ENCODE measurements around the gene MAPK12.
A peak's percentile ranks its signal among the peaks of the same experiment; 100 is the strongest.

The MAPK12 gene

GRCh38 chr22:50220603-50221409 is 40.7 kb downstream of the MAPK12 start:
- Mint-ChIP-seq H3K27ac (peak overlapping the region; percentile 17), H3K9me3 (no peaks in the 10 kb centered on the region), H3K36me3 (peaks cover 15% of the 10 kb centered on the region), H3K4me3 (no peak overlapping the region), H3K4me1 (no peaks in the 10 kb centered on the region), H3K27me3 (no peaks in the 10 kb centered on the region)
- ATAC-seq (ENCODE audit: low read depth): no peak
- no peak for DNase-seq (ENCODE audit: low spot score in 2 of 2)

DNA sequence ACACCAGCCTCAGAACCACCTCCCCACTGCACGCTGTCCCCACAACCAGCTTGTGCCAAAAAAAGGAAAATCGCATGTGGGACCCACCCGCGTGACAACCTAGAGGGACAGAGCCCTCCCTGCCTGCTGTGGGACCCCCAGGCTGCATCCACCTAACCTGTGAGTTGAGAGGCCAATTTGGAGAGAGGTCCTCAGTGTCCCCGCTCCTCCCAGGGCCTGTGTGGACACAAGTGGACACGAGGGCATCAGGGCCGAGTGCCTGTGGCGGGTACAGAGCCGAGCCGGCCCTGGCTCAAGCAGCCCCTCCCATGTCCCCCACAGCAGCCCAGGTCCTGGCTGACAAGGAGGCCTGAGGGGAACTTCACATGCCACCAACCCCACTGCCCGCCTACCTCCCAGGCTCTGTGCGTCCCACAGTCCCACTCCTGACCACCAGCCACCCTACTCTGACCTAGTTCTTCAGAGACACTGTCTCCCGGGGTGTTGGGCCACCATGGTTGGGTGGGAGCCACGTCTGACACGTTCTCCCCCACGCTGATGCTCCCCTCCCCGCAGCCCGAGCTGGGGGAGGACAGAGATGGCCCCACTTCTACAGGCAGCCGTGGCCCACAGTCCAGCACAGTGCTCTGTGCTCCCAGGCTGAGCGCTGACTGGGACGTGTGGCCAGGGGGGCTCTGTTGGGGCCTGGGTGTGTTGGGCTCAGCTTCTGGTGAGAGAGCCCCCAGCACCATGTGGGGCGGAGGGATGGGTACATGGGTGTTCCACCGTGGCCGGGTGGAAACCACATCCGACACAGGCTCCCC is 41.5 kb downstream of the MAPK12 start:
- H3K27me3 Mint-ChIP-seq: no peaks in the 10 kb centered on the region
- H3K27ac Mint-ChIP-seq: no peak overlapping the region
- H3K4me3 Mint-ChIP-seq: no peak overlapping the region
- no peaks in the 10 kb centered on the region for H3K9me3 Mint-ChIP-seq
- no peak for DNase-seq (ENCODE audit: low spot score in 2 of 2)
- peaks cover 18% of the 10 kb centered on the region for H3K36me3 Mint-ChIP-seq
- ATAC-seq (ENCODE audit: low read depth): no peak
- H3K4me1 Mint-ChIP-seq: peaks cover 2% of the 10 kb centered on the region

GRCh38 chr22:50218996-50219727 is 42.3 kb downstream of the MAPK12 start:
- no peaks in the 10 kb centered on the region for H3K9me3 Mint-ChIP-seq
- H3K27me3 Mint-ChIP-seq: no peaks in the 10 kb centered on the region
- H3K27ac Mint-ChIP-seq: no peak overlapping the region
- peaks cover 5% of the 10 kb centered on the region for H3K4me1 Mint-ChIP-seq
- ATAC-seq (ENCODE audit: low read depth) (peak; percentile 21), DNase-seq (ENCODE audit: low spot score in 2 of 2) (no peak)
- no peak overlapping the region for H3K4me3 Mint-ChIP-seq
- peaks cover 20% of the 10 kb centered on the region for H3K36me3 Mint-ChIP-seq

GRCh38 chr22:50218153-50218995 is 43.1 kb downstream of the MAPK12 start:
- no peak overlapping the region for H3K4me3 Mint-ChIP-seq
- no peaks in the 10 kb centered on the region for H3K27me3 Mint-ChIP-seq

DNA sequence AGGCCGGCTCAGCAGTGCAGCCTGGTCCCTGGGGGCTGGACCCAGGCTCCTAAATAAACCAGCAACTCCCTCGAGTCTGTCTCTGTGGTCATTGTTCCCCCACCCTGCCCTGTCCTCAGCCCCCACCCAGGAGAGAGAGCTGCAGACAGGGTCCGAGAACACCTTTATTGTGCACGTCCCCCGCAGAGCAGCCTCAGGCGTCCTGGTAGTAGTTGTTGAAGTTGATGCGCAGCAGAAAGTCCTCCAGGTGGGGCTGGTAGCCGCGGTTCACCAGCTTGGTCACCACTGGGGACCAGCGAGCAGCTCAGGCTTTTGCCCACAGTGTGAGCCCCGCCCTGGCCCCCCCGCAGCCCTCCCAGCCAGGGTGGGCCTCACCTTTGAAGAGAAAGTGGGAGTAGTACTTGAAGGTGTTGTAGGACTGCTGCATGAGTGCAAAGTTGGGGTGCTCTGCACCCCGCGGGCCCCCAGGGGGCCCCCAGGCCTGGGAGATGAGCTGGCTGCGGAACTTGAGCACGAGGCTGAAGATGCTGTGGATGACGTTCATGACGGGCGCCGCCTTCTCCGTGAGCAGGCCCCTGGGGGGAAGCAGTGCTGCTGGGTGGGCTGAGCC is 43.8 kb downstream of the MAPK12 start:
- Mint-ChIP-seq H3K27me3 (no peaks in the 10 kb centered on the region), H3K4me1 (peaks cover 11% of the 10 kb centered on the region), H3K36me3 (peaks cover 20% of the 10 kb centered on the region), H3K27ac (no peak overlapping the region), H3K9me3 (no peaks in the 10 kb centered on the region), H3K4me3 (no peak overlapping the region)
- peak; percentile 20 for ATAC-seq (ENCODE audit: low read depth)
- no peak for DNase-seq (ENCODE audit: low spot score in 2 of 2)

More at GRCh38 chr22:50218153-50218995, 43.1 kb downstream of the MAPK12 start:
- ATAC-seq (ENCODE audit: low read depth) (no peak), DNase-seq (ENCODE audit: low spot score in 2 of 2) (no peak)
- H3K9me3 Mint-ChIP-seq: no peaks in the 10 kb centered on the region
- peaks cover 19% of the 10 kb centered on the region for H3K36me3 Mint-ChIP-seq
- H3K27ac Mint-ChIP-seq: no peak overlapping the region
- peaks cover 7% of the 10 kb centered on the region for H3K4me1 Mint-ChIP-seq

- Mint-ChIP-seq H3K9me3 (no peaks in the 10 kb centered on the region), H3K4me1 (peaks cover 13% of the 10 kb centered on the region), H3K27me3 (no peaks in the 10 kb centered on the region), H3K4me3 (no peak overlapping the region), H3K36me3 (peaks cover 20% of the 10 kb centered on the region), H3K27ac (no peak overlapping the region)
- DNase-seq (ENCODE audit: low spot score in 2 of 2) (no peak), ATAC-seq (ENCODE audit: low read depth) (no peak)
Observed at GRCh38 chr22:50216684-50217520, 44.6 kb downstream of the MAPK12 start.

DNA sequence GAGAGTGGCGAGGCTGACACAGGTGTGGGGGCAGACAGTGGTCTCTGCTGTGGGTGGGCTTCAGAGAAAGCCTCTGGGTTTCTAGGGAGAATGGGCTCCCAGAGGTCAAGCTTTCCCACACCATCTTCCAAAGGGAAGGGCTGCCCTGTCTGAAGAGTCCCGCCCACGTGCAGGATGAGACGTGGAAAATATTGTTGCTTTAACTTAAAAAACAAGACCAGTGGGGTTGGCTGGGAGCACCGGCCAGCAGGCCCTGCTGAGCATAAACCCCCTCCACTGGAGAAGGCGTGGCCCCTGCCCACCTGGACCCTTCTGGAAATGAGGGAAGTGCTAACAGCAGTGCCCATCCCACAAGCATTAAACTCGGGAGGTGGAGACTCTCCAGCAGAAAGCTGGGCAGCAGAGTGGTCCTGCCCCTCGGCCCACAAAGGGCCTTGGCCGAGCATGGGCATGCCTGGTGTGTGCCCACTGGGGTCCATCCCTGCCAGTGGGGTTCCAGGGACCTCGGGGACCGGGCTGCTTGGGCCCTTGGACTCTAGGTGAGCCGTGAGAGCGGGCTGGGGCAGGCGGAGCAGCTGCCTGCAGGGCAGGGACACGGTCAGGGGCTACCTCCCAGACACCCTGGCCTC is 45.3 kb downstream of the MAPK12 start:
- ATAC-seq (ENCODE audit: low read depth) (no peak), DNase-seq (ENCODE audit: low spot score in 2 of 2) (no peak)
- H3K9me3 Mint-ChIP-seq: no peaks in the 10 kb centered on the region
- H3K36me3 Mint-ChIP-seq: peaks cover 20% of the 10 kb centered on the region
- H3K4me3 Mint-ChIP-seq: no peak overlapping the region
- no peaks in the 10 kb centered on the region for H3K27me3 Mint-ChIP-seq
- H3K27ac Mint-ChIP-seq: peak overlapping the region; percentile 45
- peaks cover 13% of the 10 kb centered on the region for H3K4me1 Mint-ChIP-seq

DNA sequence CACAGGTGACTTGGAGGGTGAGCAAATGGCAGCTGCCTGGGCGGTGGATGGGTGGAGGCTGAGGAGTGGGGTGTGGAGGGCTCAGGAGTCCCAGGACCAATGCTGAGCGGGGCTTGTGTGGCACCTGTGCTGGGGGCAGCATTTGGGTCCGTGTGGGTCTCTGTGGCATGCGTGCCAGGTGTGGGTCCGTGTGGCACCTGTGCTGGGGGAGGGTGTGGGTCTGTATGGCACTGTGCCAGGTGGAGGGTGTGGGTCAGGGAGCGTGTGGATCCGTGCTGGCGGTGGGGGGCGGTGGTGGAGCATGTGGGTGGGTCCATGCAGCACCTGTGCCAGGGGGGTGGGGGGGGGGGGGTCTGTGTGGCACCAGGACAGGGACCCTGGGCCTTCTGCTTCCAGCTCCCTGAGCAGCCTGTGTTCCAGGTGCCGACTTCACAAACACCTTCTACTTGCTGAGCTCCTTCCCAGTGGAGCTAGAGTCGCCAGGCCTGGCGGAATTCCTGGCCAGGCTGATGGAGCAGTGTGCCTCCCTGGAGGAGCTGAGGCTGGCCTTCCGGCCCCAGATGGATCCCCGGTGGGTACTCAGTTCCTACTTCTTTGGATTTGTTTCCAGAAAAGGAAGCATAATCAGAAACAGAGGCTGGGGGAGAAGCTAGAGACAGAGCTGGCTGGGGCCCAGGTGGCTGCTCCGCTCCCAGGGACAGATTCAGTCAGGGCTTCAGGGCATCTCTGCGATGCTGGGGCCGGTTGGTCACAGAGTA is 46.0 kb downstream of the MAPK12 start:
- DNase-seq (ENCODE audit: low spot score in 2 of 2) (no peak), ATAC-seq (ENCODE audit: low read depth) (no peak)
- Mint-ChIP-seq H3K36me3 (peaks cover 20% of the 10 kb centered on the region), H3K9me3 (no peaks in the 10 kb centered on the region), H3K27me3 (no peaks in the 10 kb centered on the region), H3K4me3 (no peak overlapping the region), H3K27ac (peak overlapping the region; percentile 45), H3K4me1 (peaks cover 13% of the 10 kb centered on the region)

GRCh38 chr22:50213263-50213662 is 48.2 kb downstream of the MAPK12 start:
- H3K27me3 Mint-ChIP-seq: no peaks in the 10 kb centered on the region
- H3K36me3 Mint-ChIP-seq: peaks cover 21% of the 10 kb centered on the region
- H3K4me3 Mint-ChIP-seq: no peak overlapping the region
- peak overlapping the region; percentile 12 for H3K27ac Mint-ChIP-seq
- ATAC-seq (ENCODE audit: low read depth) (no peak), DNase-seq (ENCODE audit: low spot score in 2 of 2) (no peak)
- peaks cover 17% of the 10 kb centered on the region for H3K4me1 Mint-ChIP-seq
- H3K9me3 Mint-ChIP-seq: no peaks in the 10 kb centered on the region

GRCh38 chr22:50211147-50211546 is 50.3 kb downstream of the MAPK12 start:
- Mint-ChIP-seq H3K4me3 (no peak overlapping the region), H3K27me3 (no peaks in the 10 kb centered on the region), H3K9me3 (no peaks in the 10 kb centered on the region), H3K27ac (no peak overlapping the region), H3K36me3 (peaks cover 18% of the 10 kb centered on the region), H3K4me1 (peaks cover 25% of the 10 kb centered on the region)
- ATAC-seq (ENCODE audit: low read depth) (no peak), DNase-seq (ENCODE audit: low spot score in 2 of 2) (no peak)

DNA sequence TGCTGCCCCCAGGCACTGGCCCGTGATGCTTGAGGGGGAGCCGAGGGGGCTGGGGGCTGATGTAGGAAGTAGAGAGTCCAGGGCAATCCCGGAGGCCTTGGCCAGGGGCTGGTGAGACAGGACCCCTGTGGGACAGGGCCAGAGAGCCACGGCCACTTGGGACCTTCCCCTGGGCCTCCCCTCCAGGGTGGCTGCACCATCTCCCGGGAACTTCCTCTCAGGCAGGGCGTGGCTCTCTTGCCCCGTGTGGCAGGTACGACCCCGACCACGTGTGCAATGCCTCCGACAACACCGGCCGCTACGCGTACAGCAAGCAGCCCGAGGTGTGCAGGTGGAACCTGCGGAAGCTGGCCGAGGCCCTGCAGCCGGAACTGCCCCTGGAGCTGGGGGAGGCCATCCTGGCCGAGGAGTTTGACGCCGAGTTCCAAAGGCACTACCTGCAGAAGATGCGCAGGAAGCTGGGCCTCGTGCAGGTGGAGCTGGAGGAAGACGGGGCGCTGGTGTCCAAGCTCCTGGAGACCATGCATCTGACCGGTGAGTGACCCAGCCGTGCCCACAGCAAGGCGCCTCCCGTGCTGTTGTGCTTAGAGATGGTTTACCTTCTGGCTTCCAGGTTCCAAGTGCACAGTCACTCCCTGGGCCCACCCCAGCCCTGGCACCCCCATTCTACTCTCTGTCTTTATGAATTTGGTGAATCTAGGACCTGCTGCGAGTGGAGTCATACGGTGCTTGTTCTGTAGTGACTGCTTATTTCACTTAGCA is 50.9 kb downstream of the MAPK12 start:
- Mint-ChIP-seq H3K27me3 (no peaks in the 10 kb centered on the region), H3K36me3 (peaks cover 18% of the 10 kb centered on the region), H3K27ac (no peak overlapping the region), H3K9me3 (no peaks in the 10 kb centered on the region), H3K4me3 (no peak overlapping the region), H3K4me1 (peaks cover 25% of the 10 kb centered on the region)
- DNase-seq (ENCODE audit: low spot score in 2 of 2): no peak
- no peak for ATAC-seq (ENCODE audit: low read depth)

Data from memory B cell (primary cell).